GM15510 (cell line): ENCODE results near the gene ROR1.

Experiments used
- POLR2A ChIP-seq: IDR thresholded peaks from 3 replicates; pipeline ENCODE4 v1.6.1; 2011; ENCODE audit warnings: borderline replicate concordance; ENCODE audit not compliant: insufficient read length; ENCODE audit errors: extremely low read depth

The ROR1 gene

DNA sequence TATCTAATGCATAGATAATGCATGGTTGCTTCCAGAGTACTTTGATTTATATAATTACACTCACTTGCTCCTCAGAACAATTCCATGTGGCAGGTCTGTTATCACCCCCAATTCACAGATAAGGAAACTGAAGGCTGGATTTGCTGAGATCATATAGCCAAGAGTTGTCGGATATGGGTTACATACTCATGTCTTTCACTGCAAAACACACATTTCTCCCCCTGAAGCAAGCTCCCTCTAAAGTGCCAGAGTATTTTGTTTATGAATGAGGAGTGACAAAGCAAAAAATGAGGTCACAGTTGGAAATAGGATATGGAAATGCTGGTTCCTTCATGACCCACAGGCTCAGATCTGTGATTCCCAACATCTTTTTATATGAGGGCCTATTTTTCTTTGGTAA lies 134.2 kb downstream of the ROR1 start:
- TF ChIP-seq POLR2A, result no peak

DNA sequence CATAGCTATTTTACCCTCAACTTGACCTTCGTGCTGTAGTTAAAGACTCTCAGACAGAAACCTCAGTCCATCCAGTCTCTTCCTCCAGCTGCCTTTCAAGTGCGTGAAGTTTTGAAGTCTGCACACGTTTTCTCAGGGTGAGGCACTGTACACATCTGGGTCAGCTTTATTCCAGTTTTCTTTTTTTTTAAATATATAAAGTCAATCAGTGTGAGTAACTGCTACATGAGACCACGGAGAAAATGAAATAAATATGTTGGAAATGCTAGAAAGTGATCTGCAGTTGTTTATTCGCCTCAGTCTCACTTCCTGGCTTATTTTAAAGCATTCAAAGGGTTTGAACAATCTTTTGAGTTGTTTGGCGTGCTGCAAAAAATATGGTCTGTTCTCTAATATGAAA lies 135.7 kb downstream of the ROR1 start:
- no peak for TF ChIP-seq POLR2A

DNA sequence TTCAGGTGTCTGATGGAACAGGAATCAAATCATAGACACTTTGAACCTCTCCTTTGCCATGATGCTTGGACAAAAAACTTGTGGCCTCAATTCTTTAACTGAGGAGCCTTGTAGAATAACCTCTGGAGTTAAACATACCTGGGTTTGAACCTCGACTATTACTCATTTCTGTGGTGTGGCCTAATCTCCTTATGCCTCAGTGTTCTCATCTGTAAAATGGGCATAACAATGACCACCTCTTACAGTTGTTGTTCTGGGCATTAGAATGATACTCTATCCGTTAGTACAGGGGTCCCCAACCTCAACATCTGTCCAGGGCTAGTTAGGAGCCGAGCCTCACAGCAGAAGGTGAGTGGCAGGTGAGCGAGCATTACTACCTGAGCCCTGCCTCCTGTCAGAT lies 137.2 kb downstream of the ROR1 start:
- TF ChIP-seq POLR2A, result no peak

DNA sequence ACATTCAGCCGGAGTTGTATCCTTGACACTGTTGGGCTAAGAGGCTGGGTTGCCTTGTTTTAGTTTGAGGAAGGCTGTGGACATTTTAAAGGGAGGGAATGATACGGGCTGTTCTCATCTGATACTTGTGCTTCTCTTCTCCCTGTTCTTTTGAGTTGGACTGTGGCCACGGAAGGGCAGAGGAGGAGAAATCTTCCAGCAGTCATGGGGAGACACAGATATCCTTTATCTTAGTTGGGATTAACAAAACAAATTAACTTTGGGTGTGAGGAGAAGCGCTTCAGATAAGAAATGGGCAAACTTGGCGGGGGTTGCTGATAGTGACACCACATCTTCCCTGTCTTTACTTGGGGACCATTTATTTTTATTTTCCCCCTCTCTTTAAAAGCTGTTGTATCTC lies 138.8 kb downstream of the ROR1 start:
- TF ChIP-seq POLR2A, result no peak

DNA sequence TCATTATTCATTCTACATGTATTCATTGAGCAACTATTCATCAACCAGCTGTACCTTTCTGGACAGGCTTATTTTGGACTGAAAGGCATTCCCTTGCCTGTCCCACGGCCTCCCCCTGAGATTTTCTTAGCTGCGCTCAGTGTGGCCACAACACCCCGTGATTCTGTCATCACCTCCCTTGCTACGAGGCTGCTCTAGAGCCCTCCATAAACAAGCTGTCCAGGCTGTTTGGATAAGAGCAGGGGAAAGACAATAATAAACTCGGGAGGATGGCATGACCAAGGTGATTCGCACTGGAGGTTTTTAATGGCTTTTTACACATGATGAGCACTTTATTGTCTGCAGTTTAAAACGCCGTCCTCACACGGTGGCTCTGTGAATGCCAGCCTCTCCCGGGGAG lies 139.7 kb downstream of the ROR1 start:
- TF ChIP-seq POLR2A, result no peak

DNA sequence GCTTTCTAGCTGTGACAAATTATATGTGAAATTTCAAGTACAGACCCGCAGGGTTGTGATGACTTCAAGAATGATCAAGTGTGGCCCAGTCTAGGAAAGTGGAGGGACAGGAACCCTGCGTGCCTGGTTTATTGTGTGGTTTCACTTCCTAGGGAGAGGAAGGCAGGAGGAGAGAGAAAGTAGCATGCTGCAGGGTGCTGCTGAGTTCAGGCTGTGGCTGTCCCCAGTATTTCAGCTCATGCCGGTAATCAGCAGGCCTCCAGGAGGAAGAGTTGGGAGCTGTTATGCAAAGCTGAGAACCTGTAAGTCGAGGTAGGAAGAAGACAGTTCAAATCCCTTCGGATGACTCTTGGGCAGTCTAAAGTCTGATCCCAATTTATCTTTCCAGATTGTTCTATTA lies 140.4 kb downstream of the ROR1 start:
- TF ChIP-seq POLR2A, result no peak

DNA sequence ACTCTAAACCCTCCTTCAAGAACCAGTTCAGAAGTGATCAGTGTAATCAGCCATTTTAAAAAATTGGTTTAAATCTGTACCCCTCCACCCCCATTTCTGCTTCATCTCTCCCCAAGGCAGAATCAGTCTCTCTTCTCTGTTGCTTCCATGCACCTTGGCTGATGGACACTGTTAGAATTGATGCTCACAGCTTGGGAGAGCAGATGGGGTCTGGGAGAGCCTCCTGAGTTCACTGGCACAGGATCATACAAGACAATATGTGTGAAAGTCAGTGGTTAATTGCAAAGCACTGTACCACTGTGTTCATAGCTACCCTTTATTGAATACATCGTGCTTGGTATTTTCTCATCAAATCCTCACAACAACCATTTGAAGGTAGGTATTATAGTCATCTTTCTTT lies 140.9 kb downstream of the ROR1 start:
- no peak for TF ChIP-seq POLR2A

DNA sequence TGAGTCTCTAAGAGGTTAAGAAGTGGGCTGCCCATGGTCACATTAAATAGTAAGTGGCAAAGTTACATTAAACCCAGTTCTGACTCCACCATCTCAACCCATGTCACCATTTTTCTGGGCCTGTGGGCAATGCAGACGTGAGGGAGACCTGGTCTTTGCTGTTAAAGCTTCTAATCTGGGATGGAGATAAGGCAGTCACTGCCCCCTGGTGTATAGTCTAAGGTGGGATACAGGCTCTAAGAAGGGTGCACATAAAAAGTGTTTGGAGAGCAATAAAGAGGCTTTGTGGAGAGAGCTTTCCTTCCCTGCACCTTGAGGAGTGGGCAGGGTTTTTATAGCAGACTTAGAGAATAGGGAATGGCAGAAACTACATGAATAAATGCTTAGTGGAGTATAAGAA lies 141.3 kb downstream of the ROR1 start:
- no peak for TF ChIP-seq POLR2A

DNA sequence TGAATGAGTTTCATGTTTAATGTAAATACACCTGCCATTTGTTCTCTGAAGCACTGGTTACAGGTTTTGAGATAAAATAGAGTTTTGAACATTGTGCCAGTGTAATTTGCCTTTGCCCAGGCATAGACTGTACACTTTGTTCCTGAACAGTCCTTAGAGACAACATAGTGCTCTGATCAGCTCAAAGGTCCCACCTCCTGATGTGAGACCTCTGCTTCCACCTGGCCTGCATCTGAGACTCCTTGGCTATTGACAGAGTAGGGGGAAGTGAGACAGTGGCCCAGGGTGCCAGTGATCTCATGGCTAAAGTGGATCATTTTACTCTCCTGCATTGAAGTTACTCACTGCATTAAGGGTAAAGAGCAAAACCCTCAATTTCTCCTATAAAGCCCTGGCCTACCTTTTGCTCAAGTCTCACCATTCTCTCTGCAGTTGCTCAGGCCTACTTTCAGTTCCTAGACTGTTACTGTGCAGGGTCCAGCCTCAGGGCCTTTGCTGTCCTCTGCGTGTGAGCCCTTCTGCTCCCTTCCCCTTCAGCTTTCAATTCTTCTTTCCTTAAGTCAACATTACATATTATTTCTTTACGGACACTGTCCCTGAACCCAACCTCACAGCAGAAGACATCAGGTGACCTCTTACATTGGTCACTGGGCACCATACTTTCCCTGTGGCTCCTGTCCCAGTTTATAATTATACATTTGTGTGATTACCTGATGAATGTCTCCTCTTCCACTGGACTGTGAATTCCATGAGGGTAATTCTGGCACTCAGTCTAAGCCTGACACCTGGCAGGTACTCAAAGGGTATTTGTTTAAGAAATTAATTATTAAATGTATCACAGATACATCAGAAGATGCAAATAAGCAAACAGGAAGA lies 142.9 kb downstream of the ROR1 start:
- TF ChIP-seq POLR2A, result no peak

DNA sequence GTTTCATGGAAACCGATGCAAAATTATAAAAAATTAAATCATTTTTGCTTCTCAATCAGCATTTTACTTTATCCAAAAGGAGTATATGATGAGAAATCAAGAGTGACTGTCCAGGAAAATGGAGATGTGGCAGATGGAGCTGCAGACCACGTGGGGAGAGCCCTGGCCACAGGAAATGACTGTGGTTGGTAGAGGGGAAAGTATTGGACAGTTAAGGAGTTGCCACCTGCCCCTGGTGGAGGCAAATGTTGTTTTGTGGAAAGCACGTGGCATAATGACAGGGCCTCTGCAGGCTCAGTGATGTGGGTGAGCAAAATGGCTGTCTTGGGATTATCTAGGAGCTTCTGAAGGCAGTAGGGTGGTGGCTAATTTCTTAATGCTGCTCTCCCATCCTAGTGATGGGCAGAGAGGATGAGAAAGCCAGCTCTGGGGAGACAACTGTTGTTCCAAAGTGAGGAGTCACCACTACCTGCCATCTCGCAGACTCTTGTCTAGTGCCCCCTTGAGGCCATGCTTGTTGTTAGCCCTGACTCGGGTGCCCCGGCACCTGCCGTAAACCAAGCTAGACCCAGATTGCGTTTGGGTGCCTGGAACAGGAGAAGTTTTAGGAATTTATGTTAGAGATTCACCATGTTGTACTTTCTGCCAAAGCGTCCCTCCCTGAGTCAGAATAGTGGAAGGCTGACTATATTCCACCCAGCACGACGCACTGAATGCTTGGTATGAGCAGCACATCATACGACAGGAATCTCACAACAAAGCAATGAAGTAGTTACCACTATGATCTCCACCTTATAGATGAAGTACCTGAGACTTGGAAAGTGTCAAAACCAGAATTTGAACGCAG lies 144.0 kb downstream of the ROR1 start:
- no peak for TF ChIP-seq POLR2A

DNA sequence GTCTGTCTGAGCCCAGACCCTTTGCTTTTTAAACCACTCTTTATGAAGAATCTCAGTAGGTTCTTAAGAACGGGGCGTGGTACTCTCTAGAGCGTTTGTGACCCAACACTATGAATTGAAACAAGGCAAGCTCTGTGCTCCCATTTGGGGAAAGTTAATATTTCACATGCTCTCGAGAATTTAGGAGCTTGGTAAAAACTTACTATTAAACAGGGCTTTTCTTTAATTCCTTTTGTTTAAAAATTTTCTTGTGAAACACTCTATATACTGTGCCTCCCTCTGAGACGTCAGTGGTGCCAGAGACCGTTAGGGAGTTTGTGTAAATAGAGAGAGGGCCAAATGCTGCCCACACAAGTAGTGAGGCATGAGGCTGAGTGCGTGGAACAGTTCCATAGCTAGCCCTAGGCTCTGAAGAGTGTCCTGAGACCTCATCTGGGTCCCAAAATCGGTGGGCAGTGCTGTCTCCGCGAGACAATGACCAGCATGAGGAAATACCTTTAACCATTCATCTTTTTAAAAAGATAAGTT lies 144.7 kb downstream of the ROR1 start:
- TF ChIP-seq POLR2A, result no peak

DNA sequence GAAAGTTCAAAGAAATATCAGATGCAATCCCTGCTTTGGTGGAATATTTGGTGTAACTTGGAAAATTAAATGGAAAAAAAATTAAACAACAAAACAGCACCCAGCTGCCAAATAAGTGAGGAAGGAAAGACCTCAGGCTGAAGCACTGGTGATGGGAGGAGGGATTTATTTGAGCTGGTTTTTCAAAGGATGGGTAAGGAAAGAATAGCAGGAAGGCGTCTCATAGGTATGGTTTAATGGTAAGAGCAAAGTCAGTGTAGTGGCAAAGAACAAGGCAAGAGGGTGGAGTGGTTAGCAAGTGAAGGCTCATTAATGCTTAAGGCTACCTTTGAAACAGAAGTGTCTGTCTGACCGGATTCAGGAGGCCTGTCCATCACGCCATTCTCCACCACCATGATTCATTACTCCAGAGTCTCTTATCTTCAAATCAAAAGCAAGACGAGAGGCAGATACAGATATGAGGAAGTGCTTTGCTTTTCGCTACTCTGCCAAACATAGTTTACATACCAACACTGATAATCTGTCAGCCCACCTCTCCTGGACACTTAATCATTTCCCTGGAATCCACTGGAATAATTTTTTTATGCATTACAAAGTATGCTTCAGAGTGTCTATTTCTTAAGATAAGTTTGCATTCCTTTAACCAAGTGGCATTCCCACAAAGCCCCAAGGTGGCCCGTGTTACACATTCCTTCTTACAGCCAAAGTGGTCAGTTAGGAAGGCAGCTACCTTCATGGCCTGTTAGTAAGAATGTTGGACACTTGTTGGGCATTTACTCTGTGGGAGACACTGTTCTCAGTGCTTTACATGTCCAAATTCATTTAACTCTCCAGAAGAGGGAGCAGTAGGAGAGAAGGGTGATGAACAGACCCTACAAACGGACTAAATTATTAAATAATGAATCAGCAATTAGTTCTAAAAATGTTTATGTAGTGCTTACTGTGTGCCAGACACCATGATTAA lies 146.6 kb downstream of the ROR1 start:
- TF ChIP-seq POLR2A, result no peak

DNA sequence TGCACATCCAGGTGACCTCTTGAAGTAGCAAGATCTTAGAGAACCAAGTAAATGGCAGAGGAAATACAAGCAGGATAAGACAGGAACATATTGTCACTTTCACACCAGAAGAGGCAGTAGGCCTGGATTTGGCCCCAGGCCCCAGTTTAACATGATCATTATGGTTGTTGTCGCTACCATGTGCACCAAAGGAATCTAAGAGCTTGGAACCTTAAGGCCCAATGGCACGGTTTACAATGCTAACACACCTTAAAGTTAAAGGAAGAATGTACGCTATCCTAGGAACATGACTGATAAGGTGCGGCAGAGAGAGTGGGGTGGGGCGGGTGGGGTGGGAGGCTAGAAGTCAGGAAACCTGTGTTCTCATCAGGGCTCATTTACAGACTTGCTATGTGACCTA lies 147.5 kb downstream of the ROR1 start:
- TF ChIP-seq POLR2A, result no peak

DNA sequence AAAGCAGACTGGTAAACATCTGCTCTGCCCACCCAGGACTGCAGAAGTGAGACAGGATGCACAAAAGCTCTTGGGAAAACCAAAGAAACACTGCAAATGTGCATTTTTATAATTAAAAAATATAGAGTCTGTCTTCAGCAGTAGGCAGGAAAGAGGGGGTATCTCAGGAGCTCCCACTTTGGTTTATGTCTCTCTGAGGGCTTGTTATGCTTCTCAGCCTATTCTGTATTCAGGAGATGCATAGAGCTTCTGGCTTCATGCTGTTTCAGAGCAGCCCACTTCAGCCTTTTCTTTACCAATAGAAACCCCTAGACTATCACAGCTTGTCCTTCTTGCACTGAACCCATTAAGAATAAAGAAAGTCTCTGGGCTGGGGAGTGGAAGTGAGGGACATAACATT lies 148.0 kb downstream of the ROR1 start:
- TF ChIP-seq POLR2A, result no peak
